ENCODE results near the gene STXBP1. TPM values are rescaled to one million over a fixed set of nuclear protein-coding genes. Genes with fewer than 3 reads are reported as not detected.

STXBP1 gene
- total and polyA plus RNA-seq, 2 donors (not counting 3 experiments of a cell fraction or from before 2014, with no cell fraction given), result 18.8 to 51.3 TPM

GRCh38 chr9:127706836-127707241, 94.8 kb downstream of the STXBP1 start, which contains the start of gene CFAP157:
Gene CFAP157, plus strand, starts transcription at chr9:127706988. Its CDS starts 44 bp downstream, at chr9:127707032.
- H3K27me3 ChIP-seq (ENCODE audit: control insufficient read depth in 2 of 2, insufficient read depth in 2 of 2, low read length in 2 of 2), result no peaks in the 10 kb centered on the region
- H3K4me3 ChIP-seq (replicated peaks in 1 of 3; ENCODE audit: insufficient read depth in 1 of 3, low read depth in 1 of 3, low read length in 3 of 3), result no peak within 1 kb of the TSS
- no peak within 1 kb of the TSS for H2AFZ ChIP-seq (ENCODE audit: low read depth, low read length)
- dilution Hi-C loops (cut with MboI; ENCODE audit: extremely low pct_ligation_motif_present, low sequenced_read_pairs) (no loop called here), intact Hi-C loops (cut with micrococcal nuclease) (no loop called here)
- no peak for DNase-seq (ENCODE audit: low read depth, low spot score)
- CTCF ChIA-PET, result no interaction called here
- POLR2A ChIA-PET, result interaction anchor here (0.6 kb wide), 1 partner anchor 182 kb away, joined by 5 read pairs; no protein-coding TSS in a partner anchor
- no peak for TF ChIP-seq MAX (IDR thresholded peaks at IDR 0.05; ENCODE audit: insufficient read depth, insufficient read length)
- no peak for TF ChIP-seq JUN (IDR thresholded peaks at IDR 0.05; ENCODE audit: borderline replicate concordance, insufficient read depth, insufficient read length, low read depth)
- TF ChIP-seq, protein P1, sequence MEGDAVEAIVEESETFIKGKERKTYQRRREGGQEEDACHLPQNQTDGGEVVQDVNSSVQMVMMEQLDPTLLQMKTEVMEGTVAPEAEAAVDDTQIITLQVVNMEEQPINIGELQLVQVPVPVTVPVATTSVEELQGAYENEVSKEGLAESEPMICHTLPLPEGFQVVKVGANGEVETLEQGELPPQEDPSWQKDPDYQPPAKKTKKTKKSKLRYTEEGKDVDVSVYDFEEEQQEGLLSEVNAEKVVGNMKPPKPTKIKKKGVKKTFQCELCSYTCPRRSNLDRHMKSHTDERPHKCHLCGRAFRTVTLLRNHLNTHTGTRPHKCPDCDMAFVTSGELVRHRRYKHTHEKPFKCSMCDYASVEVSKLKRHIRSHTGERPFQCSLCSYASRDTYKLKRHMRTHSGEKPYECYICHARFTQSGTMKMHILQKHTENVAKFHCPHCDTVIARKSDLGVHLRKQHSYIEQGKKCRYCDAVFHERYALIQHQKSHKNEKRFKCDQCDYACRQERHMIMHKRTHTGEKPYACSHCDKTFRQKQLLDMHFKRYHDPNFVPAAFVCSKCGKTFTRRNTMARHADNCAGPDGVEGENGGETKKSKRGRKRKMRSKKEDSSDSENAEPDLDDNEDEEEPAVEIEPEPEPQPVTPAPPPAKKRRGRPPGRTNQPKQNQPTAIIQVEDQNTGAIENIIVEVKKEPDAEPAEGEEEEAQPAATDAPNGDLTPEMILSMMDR (IDR thresholded peaks at IDR 0.05; ENCODE audit: extremely low read depth in 1 of 2, insufficient read depth in 1 of 2, low read depth in 1 of 2, low read length in 2 of 2), result no peak
- TF ChIP-seq MYC (IDR thresholded peaks at IDR 0.05; ENCODE audit: low read depth, low read length), result no peak
- no peak for TF ChIP-seq POLR2AphosphoS5 (IDR thresholded peaks at IDR 0.05; ENCODE audit: insufficient read depth, low read depth, low read length)
- TF ChIP-seq EZH2 (IDR thresholded peaks at IDR 0.05; ENCODE audit: borderline replicate concordance, low read depth, low read length, severe bottlenecking), result no peak
- TF ChIP-seq FOS (IDR thresholded peaks at IDR 0.05; ENCODE audit: borderline replicate concordance, insufficient read depth, low read length), result no peak
- no peak for TF ChIP-seq GATA2 (IDR thresholded peaks at IDR 0.05; ENCODE audit: insufficient read depth, insufficient read length, low read depth, low read length)
- no peak for TF ChIP-seq POLR2A (IDR thresholded peaks at IDR 0.05; ENCODE audit: low read depth, low read length)
- H3K9me1 ChIP-seq (replicated peaks; ENCODE audit: control insufficient read depth, extremely low read depth, insufficient read depth, low read length), result no peaks in the 10 kb centered on the region
- H4K20me1 ChIP-seq (replicated peaks; ENCODE audit: control insufficient read depth, extremely low read depth, insufficient read depth, low read length), result no peaks in the 10 kb centered on the region
- H3K36me3 ChIP-seq (ENCODE audit: control insufficient read depth in 2 of 2, extremely low read depth in 1 of 2, insufficient read depth in 2 of 2, low read length in 2 of 2), result no peaks in the 10 kb centered on the region
- no peak for FAIRE-seq
- H3K9ac ChIP-seq (replicated peaks; ENCODE audit: extremely low read depth, insufficient read depth, low read length), result no peak within 1 kb of the TSS
- no TSS peak for BruUV-seq (replicated peaks)
- no peak within 1 kb of the TSS for H3K4me2 ChIP-seq (ENCODE audit: insufficient read depth, low read length)
- no peaks in the 10 kb centered on the region for H3K9me3 ChIP-seq (replicated peaks; ENCODE audit: control insufficient read depth, insufficient read depth, low read length)
- H3K4me1 ChIP-seq (ENCODE audit: control insufficient read depth, extremely low read depth, insufficient read depth, low read length), result no peaks in the 10 kb centered on the region
- no peak within 1 kb of the TSS for H3K27ac ChIP-seq (ENCODE audit: insufficient read depth, low read depth, low read length)
- H3K79me2 ChIP-seq (ENCODE audit: control insufficient read depth, insufficient read depth, low read length), result no peaks in the 10 kb centered on the region

Data from endothelial cell of umbilical vein (primary cell).